Endometrial microvascular endothelial cells (primary cell): ENCODE data around the gene DISP2. TPM values are rescaled to one million over a fixed set of nuclear protein-coding genes. Genes with fewer than 3 reads are reported as not detected.

Experiments
- in situ Hi-C: cut with HindIII; loops from 2 replicates; pipeline ENCODE4 v1.10.0; 2017; ENCODE audit warnings: low sequenced_read_pairs, low pct_unique_long_range_greater_than_20kb; ENCODE audit errors: inconsistent ontology term
- total RNA-seq: library from RNA; depleted of rRNA; stranded (reverse); fragments of >200 nt; gene quantifications from one replicate; pipeline ENCODE4 v1.2.3, GENCODE V29; 2015; ENCODE audit errors: inconsistent ontology term

The DISP2 gene
- total RNA-seq, 1 donor from 2014 or later, result 0.46 TPM

DNA sequence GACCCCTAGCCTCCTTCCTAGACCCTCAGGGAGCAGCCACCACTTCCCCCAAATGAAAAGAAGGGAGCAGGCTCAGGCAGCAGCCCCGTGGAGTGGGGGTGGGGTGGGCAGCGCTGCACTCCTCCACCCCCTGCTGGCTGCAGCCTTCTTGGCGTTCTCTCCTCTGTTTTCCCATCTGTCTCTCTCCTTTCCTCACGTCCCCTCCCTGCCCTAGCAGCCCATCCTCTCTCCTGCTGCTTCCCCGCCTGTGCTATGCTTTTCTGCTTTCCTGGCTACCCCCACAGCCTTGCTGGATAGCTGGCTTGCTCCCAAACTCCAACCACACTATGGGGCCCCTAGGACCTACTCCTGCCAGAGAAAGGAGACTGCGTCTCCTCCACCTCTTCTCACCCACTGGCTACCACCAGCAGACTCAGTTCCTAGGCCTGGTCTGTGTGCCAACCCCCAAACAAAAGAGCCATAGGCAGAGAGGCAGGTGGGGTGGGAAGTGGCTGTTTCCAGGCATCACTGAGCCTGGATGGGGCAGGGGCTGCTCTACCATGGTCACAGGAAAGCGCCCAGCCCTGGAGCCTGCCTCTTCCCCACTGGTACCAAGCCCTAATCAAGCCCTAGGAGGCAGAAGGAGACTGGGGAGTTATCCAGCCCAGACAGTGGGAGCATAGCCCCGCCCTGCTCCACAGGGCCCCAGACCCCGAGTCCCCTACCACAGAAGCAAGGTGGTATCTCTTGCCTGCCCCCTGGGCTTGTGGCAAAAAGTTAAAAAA lies 3.4 kb upstream of the DISP2 start:
- in situ Hi-C loops, result no loop called here

DNA sequence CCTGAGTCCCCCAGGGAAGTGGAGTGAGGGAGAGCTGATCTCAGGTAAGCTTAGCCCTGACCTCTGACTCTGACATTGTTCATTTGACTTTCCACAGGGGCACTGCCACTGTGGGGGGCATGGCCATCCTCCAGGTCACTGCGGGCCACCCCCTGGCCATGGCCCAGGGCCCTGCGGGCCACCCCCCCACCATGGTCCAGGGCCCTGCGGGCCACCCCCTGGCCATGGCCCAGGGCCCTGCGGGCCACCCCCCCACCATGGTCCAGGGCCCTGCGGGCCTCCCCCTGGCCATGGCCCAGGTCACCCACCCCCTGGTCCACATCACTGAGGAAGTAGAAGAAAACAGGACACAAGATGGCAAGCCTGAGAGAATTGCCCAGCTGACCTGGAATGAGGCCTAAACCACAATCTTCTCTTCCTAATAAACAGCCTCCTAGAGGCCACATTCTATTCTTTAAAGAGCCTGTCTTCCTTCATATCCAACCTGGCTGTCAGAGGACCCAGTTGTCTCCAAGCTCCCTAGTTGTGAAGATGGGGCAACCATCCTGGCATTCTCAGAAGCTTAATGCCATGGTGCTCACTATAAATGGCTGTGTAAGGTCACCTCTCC lies 1.9 kb upstream of the DISP2 start:
- in situ Hi-C loops, result no loop called here

DNA sequence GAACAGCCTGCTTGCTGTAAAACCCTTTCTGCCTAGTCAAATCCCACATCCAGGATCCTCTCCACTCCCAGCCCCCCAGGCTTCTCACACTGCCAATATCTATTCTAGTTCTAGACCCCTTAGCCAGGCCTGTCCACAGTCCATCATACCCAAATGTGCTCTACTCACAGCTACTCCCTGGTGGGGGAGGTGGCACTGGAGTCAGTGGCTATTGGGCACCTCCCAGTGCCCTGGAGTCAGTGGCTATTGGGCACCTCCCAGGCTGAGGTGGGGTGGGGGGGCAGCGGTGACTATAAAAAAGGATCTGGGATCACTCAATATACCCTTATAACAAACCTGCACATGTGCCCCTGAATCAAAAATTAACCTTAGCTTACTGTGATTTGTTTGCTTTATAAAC lies 773 bp upstream of the DISP2 start:
- in situ Hi-C loops, result no loop called here

DNA sequence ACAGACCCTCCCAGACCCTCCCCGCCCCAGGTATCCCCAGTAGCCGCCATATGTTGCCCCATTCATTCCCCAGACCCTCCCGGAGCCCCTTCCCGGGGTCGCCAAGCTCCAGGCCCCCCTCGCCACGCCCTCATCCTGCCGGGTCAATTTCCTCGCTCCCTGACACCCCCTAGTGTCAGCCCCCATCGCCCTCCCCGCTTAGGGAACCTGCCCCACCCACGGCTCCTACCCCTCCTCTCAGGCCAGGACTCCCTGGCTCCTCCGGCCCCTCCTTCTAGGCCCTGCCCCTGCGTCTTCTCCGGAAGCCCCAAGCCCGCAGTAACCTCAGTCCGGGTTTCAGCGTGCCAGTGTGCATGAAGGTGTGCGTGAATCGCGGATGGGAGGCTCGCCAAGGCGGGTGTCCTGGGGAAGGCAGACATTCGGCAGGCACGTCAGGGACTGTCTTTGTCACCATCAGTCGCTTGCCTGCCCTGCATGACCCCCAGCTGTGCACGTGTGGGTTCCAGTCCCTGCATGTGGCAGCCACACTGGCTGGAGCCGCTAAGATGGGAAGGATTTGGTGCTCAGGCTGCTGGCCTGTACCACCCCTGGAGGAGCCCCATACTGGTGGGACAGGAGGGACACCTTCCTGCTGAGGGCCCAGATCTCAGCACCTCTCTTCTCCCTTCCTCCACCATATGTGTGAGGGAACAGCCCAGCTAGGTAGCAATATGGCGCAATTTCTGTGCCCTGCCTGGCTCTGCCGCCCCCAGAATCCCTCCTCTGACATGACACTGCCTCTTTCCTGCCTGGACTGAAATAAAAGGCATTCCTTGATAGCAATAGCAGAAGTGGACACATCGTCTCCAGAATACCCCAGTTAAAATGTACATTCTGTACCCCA lies 693 bp downstream of the DISP2 start:
- in situ Hi-C loops, result no loop called here

DNA sequence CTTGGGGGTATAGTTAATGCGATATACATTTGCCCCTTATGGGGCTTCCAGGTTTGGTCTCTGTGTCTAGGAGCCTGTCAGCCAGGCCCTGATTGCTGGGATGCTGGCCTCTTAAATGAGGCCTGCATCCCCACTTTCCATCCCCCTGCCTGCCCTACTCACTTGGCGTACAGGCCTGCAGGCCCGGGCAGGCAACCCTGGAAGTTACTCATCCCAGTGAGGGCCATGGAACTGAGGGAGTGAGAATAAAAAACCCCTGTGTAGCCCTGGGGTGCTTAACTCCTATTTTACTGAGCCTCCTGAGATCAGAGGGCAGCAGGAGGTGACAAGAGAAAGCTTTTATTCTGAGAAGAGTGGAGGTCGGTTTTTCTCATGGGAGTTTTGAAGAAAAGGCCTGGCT lies 2.0 kb downstream of the DISP2 start:
- in situ Hi-C loops, result no loop called here

DNA sequence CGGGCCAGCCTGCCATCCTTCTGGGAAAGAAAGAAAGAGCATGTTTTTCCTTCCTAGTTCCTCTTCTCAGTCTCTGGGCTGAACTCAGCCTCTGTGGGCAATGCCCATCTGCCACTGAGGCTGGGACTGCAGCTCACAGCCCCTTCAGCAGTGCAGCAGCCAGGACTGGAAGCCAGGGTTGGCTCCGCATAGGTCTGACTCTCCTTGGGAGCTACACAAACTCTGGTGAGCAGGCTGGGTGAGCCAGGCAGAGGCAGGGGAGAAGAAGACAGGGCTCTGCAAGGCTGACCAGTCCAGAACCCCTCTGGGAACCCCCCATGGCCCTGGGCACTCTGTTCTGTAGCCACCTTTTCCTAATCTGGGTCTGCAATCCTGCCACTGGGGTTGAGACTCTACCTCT lies 3.6 kb downstream of the DISP2 start:
- in situ Hi-C loops, result no loop called here

DNA sequence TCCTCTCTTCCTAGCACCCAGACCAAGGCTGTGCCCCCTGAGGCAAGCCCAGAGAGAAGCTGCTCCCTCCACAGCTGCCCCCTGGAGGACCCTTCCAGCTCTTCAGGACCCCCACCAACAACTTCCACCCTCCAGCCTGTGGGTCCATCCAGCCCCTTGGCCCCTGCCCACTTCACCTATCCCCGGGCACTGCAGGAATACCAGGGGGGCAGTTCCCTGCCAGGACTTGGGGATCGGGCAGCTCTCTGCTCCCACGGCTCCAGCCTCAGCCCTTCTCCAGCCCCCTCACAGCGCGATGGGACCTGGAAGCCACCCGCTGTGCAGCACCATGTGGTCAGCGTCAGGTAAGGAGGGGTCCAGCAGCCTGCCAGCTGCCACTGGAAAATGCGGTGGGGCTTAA lies 5.6 kb downstream of the DISP2 start:
- in situ Hi-C loops, result no loop called here

GRCh38 chr15:40364251-40364650 lies 6.2 kb downstream of the DISP2 start:
- in situ Hi-C loops, result no loop called here

DNA sequence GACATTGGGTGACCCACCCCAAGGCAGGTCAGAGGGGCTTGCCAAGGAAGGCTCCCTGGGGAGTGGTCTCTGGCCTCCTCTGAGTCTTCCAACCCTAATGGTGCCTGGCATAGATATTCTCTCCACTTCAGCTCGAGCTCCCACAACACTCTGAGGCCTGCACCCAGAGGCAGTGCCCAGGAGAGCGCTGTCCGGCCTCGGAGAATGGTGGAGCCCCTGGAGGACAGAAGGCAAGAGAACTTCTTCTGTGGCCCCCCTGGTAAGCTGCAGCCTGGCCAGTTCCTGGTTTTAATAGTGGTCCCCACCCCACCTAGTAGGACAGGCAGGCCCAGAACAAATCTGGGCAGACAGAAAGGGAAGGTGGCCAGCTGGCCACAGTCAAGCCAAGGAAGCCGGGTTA lies 7.0 kb downstream of the DISP2 start:
- in situ Hi-C loops, result no loop called here

DNA sequence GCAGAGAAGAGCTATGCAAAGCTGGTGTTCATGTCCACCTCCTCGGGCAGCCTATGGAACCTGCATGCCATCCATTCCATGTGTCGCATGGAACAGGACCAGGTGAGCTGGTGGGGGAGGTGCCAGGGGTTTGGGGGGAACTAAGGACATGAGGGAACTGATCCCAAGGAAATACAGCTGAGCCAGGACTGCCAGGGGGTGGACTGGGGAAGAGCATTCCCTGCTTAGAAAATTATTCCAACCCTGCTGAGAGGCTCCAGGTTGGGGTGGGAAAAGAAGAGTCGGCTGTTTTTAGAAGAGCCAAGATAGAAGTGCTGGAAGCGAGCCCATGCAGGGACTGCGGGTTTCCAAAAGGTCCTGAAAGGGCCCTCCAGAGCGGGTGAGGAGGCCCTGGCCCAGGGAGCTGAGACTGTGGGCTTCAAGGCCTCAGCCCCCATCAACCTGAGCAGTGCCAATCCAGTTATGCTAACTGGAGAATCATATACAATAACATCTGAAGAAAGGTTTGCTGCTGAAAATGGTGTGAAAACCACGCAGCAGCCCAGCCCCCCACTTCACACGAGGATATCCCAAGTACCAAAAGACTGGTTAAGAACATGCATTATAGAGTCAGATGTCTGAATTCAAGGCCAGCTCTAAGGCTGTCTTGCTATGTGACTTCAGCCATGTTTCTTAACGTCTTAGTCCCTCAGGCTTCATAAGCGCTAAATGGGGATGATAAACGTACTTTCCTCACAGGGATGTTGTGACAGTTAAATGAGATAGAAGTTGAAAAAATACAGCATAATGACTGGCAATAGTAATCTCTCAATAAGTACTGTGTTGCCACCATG lies 7.8 kb downstream of the DISP2 start:
- in situ Hi-C loops, result no loop called here

GRCh38 chr15:40366457-40367370 lies 8.7 kb downstream of the DISP2 start:
- in situ Hi-C loops, result no loop called here

GRCh38 chr15:40367371-40367685 lies 9.3 kb downstream of the DISP2 start:
- in situ Hi-C loops, result no loop called here

DNA sequence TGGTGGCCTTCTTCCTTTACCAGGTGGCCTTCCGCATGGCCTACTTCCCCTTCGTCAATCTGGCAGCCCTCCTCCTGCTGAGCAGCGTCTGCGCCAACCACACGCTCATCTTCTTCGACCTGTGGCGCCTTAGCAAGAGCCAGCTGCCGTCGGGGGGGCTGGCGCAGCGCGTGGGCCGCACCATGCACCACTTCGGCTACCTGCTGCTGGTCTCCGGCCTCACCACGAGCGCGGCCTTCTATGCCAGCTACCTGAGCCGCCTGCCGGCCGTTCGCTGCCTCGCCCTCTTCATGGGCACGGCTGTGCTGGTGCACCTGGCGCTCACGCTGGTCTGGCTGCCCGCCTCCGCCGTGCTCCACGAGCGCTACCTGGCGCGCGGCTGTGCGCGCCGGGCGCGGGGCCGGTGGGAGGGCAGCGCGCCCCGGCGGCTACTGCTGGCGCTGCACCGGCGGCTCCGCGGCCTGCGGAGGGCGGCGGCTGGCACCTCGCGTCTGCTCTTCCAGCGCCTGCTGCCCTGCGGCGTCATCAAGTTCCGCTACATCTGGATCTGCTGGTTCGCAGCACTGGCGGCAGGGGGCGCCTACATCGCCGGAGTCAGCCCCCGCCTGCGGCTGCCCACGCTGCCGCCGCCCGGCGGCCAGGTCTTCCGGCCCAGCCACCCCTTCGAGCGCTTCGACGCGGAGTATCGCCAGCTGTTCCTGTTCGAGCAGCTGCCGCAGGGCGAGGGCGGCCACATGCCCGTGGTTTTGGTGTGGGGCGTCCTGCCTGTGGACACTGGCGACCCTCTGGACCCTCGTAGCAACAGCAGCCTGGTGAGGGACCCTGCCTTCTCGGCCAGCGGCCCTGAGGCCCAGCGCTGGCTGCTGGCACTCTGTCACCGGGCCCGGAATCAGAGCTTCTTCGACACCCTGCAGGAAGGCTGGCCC lies 9.9 kb downstream of the DISP2 start:
- in situ Hi-C loops, result no loop called here

- in situ Hi-C loops, result no loop called here
These were observed 10.9 kb downstream of the DISP2 start for GRCh38 chr15:40368719-40369473.

DNA sequence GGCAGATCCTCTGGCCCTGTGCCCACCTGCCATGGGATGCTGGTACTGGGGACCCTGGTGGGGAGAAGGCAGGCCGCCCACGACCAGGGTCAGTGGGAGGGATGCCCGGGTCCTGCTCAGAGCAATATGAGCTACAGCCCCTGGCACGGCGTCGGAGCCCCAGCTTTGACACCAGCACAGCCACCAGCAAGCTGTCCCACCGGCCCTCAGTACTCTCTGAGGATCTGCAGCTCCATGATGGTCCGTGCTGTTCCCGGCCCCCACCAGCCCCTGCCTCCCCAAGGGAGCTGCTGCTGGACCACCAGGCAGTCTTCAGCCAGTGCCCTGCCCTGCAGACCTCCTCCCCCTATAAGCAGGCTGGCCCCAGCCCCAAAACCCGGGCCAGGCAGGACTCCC lies 11.5 kb downstream of the DISP2 start:
- in situ Hi-C loops, result no loop called here

DNA sequence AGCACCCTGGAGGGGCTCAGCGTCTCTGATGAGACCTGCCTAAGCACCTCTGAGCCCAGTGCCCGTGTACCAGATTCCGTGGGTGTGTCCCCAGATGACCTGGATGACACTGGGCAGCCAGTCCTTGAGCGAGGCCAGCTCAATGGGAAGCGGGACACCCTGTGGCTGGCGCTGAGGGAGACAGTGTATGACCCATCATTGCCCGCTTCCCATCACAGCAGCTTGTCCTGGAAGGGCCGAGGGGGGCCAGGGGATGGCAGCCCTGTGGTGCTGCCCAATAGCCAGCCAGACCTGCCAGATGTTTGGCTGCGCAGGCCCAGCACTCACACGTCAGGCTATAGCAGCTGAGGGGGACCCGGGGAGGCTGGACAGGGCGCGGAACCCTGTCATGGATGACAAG lies 12.0 kb downstream of the DISP2 start:
- in situ Hi-C loops, result no loop called here

GRCh38 chr15:40372981-40373380 lies 15.0 kb downstream of the DISP2 start:
- in situ Hi-C loops, result no loop called here
